B cell (primary cell): ENCODE results near the gene KIF1A. TPM values are rescaled to one million over a fixed set of nuclear protein-coding genes. Genes with fewer than 3 reads are reported as not detected.

Experiments
- ATAC-seq: fragments of 200-7000 bp; cut with Tn5 transposase; one replicate; pipeline ENCODE4 v1.10.0; 2021; ENCODE audit warnings: low read depth, mild to moderate bottlenecking, moderate number of reproducible peaks, moderate library complexity
- CTCF ChIA-PET: fragments of 350-600 bp; sonication (Branson Sonifier 250); formaldehyde crosslinking; loops from one replicate; lab custom pipeline; 2021; ENCODE audit warnings: antibody characterized with exemption, inconsistent platforms; lab: Charles Lee
- POLR2A ChIA-PET: fragments of 350-600 bp; sonication (Branson Sonifier 250); formaldehyde crosslinking; loops from one replicate; lab custom pipeline; 2021; ENCODE audit warnings: antibody characterized with exemption; lab: Charles Lee
- DNase-seq: peaks from one replicate; pipeline ENCODE4 v3.0.0; 2013
- H2AFZ ChIP-seq: 2 replicates; pipeline ENCODE4 v1.6.1; 2012; ENCODE audit warnings: mild to moderate bottlenecking, low read depth, low read length; ENCODE audit not compliant: insufficient read depth, poor library complexity, severe bottlenecking
- H3K27ac ChIP-seq, 2 donors: 1 replicate in 1 of 2; 2 replicates in 1 of 2; pipeline ENCODE4 v1.5.1; 2012 to 2013; ENCODE audit warnings: low read length in 2 of 2, mild to moderate bottlenecking in 2 of 2, moderate library complexity in 1 of 2
- H3K27me3 ChIP-seq, 4 experiments: fragments of 200-600 bp in 1 of 4; sonication (generic) in 1 of 4; replicated peaks in 1 of 4; 1 replicate in 2 of 4; 2 replicates in 2 of 4; pipeline versions ENCODE4 v1.6.1 to v1.7.0; 2013 to 2016; ENCODE audit warnings: low read length in 3 of 4, mild to moderate bottlenecking in 2 of 4, mixed read lengths in 1 of 4, moderate library complexity in 1 of 4; ENCODE audit not compliant: insufficient read depth in 4 of 4, control insufficient read depth in 3 of 4; ENCODE audit errors: control extremely low read depth in 1 of 4
- H3K36me3 ChIP-seq, 2 experiments: replicated peaks in 1 of 2; 1 replicate in 1 of 2; 2 replicates in 1 of 2; pipeline versions ENCODE4 v1.6.1 to v1.7.1; 2013; ENCODE audit warnings: low read length in 1 of 2; ENCODE audit not compliant: insufficient read depth in 2 of 2, control insufficient read depth in 1 of 2; ENCODE audit errors: control extremely low read depth in 1 of 2, extremely low read depth in 1 of 2
- H3K4me1 ChIP-seq, 2 donors: fragments of 200-600 bp in 1 of 2; sonication (generic) in 1 of 2; 1 replicate in 1 of 2; 2 replicates in 1 of 2; pipeline versions ENCODE4 v1.5.1 to v1.6.1; 2013 to 2017; ENCODE audit warnings: low read length in 2 of 2; ENCODE audit not compliant: control insufficient read depth in 2 of 2, insufficient read depth in 2 of 2
- H3K4me2 ChIP-seq: replicated peaks from 2 replicates; pipeline ENCODE3; 2012; ENCODE audit warnings: mild to moderate bottlenecking, low read depth, low read length; ENCODE audit not compliant: poor library complexity, severe bottlenecking
- H3K4me3 ChIP-seq, 5 experiments: fragments of 200-600 bp in 1 of 5; sonication (generic) in 1 of 5; 1 replicate in 3 of 5; 2 replicates in 2 of 5; pipeline versions ENCODE4 v1.5.1 to v1.7.0; 2011 to 2016; ENCODE audit warnings: low read length in 4 of 5, mild to moderate bottlenecking in 4 of 5, low read depth in 2 of 5, control low read depth in 1 of 5, moderate library complexity in 1 of 5; ENCODE audit not compliant: insufficient read depth in 1 of 5; ENCODE audit errors: control extremely low read depth in 1 of 5, extremely low read depth in 1 of 5
- H3K79me2 ChIP-seq: fragments of 200-600 bp; sonication (generic); one replicate; pipeline ENCODE4 v1.6.0; 2016; ENCODE audit warnings: low read length; ENCODE audit not compliant: control insufficient read depth, insufficient read depth
- H3K9ac ChIP-seq: fragments of 200-600 bp; sonication (generic); 2 replicates; pipeline ENCODE4 v1.6.1; 2017; ENCODE audit warnings: mild to moderate bottlenecking, low read length, moderate library complexity
- H3K9me3 ChIP-seq, 3 donors: one replicate each; pipeline versions ENCODE4 v1.6.1 to v1.7.1; 2013; ENCODE audit warnings: low read length in 2 of 3; ENCODE audit not compliant: control insufficient read depth in 2 of 3, insufficient read depth in 1 of 3; ENCODE audit errors: control extremely low read depth in 1 of 3
- H4K20me1 ChIP-seq: 2 replicates; pipeline ENCODE4 v1.6.0; 2012; ENCODE audit warnings: mild to moderate bottlenecking, low read length; ENCODE audit not compliant: insufficient read depth, control insufficient read depth, poor library complexity, severe bottlenecking
- H3K27ac Mint-ChIP-seq: one replicate; pipeline ENCODE4 v1.8.0; 2021; ENCODE audit warnings: mixed read lengths
- H3K27me3 Mint-ChIP-seq: one replicate; pipeline ENCODE4 v1.8.0; 2021; ENCODE audit warnings: mixed read lengths
- H3K4me1 Mint-ChIP-seq: one replicate; pipeline ENCODE4 v1.8.0; 2021; ENCODE audit warnings: mixed read lengths
- H3K4me3 Mint-ChIP-seq: one replicate; pipeline ENCODE4 v1.8.0; 2021; ENCODE audit warnings: mixed read lengths
- H3K9me3 Mint-ChIP-seq: one replicate; pipeline ENCODE4 v1.8.0; 2022; ENCODE audit warnings: mixed read lengths; ENCODE audit not compliant: insufficient read depth
- EZH2 ChIP-seq: IDR thresholded peaks from 2 replicates; pipeline ENCODE4 v1.6.1; 2012; ENCODE audit warnings: borderline replicate concordance, low read depth, mild to moderate bottlenecking, moderate library complexity, low read length; ENCODE audit not compliant: insufficient read depth, poor library complexity, severe bottlenecking
- WGBS: methylation state at CpG from one replicate; pipeline ENCODE4 v1.1.5; 2013; ENCODE audit warnings: missing lambda C conversion rate; ENCODE audit not compliant: insufficient coverage; 5-methylcytosine and 5-hydroxymethylcytosine counted together
- intact Hi-C: fragments of 100-400 bp; cut with micrococcal nuclease; formaldehyde crosslinking; loops from one replicate; pipeline ENCODE4 v1.10.0; 2022
- polyA plus RNA-seq: library from polyadenylated mRNA; depleted of rRNA; stranded (reverse); fragments of >200 nt; gene quantifications from 2 replicates; pipeline ENCODE4 v1.2.3, GENCODE V29; 2012
- total RNA-seq, 2 donors: library from RNA; stranded (reverse); fragments of 120-200 nt in 1 of 2; gene quantifications; 1 replicate in 1 of 2; 2 replicates in 1 of 2; pipeline versions ENCODE4 v1.2.3 to v1.2.4, GENCODE V29; 2013 to 2022
- TF ChIP-seq, protein P1 (sequence below): fragments of 200-600 bp; IDR thresholded peaks from one replicate; pipeline ENCODE4 v1.8.0; 2022; ENCODE audit warnings: antibody characterized with exemption, mild to moderate bottlenecking

The KIF1A gene
- total and polyA plus RNA-seq, 2 donors (not counting 1 experiment from before 2014, with no cell fraction given), result not detected

- peaks cover 34% of the 10 kb centered on the region for H3K27me3 Mint-ChIP-seq
- no peaks in the 10 kb centered on the region for H3K36me3 ChIP-seq
- H3K9me3 ChIP-seq, result peaks cover 0 to 22% (median 0%) of the 10 kb centered on the region in 3 donors
- no peaks in the 10 kb centered on the region for H4K20me1 ChIP-seq
- peaks cover 6% of the 10 kb centered on the region for H3K4me1 Mint-ChIP-seq
- H3K4me3 Mint-ChIP-seq, result peak overlapping the region; percentile 73
- no peaks in the 10 kb centered on the region for H3K79me2 ChIP-seq
- peak overlapping the region in 4 of 5 experiments; percentile 18 to 56 (median 40) for H3K4me3 ChIP-seq
- CTCF ChIA-PET, result interaction anchor here (1.3 kb wide), 1 partner anchor 19 kb away, joined by 4 read pairs; no protein-coding TSS in a partner anchor
- peak overlapping the region; percentile 86 for H3K4me2 ChIP-seq
- H3K9me3 Mint-ChIP-seq, result no peaks in the 10 kb centered on the region
- peak overlapping the region; percentile 51 for H3K9ac ChIP-seq
- POLR2A ChIA-PET, result no interaction called here
- peaks cover 6 to 12% of the 10 kb centered on the region in 2 donors for H3K4me1 ChIP-seq
- 16% methylated on average over 25 of the region's 27 CpGs for WGBS
- intact Hi-C loops, result loop anchor here (2.0 to 5.0 kb wide), 3 partner anchors 397 to 871 kb away; partner anchors contain the start of genes FARP2, GPC1 and ING5
- no peak overlapping the region for H3K27ac Mint-ChIP-seq
- no peak overlapping the region for H3K27ac ChIP-seq
- TF ChIP-seq EZH2, result no peak
- TF ChIP-seq, protein P1, sequence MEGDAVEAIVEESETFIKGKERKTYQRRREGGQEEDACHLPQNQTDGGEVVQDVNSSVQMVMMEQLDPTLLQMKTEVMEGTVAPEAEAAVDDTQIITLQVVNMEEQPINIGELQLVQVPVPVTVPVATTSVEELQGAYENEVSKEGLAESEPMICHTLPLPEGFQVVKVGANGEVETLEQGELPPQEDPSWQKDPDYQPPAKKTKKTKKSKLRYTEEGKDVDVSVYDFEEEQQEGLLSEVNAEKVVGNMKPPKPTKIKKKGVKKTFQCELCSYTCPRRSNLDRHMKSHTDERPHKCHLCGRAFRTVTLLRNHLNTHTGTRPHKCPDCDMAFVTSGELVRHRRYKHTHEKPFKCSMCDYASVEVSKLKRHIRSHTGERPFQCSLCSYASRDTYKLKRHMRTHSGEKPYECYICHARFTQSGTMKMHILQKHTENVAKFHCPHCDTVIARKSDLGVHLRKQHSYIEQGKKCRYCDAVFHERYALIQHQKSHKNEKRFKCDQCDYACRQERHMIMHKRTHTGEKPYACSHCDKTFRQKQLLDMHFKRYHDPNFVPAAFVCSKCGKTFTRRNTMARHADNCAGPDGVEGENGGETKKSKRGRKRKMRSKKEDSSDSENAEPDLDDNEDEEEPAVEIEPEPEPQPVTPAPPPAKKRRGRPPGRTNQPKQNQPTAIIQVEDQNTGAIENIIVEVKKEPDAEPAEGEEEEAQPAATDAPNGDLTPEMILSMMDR, result no peak
- peaks cover 0 to 40% (median 25%) of the 10 kb centered on the region in 4 experiments for H3K27me3 ChIP-seq
- DNase-seq (no peak), ATAC-seq (no peak)
- H2AFZ ChIP-seq, result peak overlapping the region; percentile 74
These were observed 11.7 kb upstream of the KIF1A start for GRCh38 chr2:240831594-240832204.

DNA sequence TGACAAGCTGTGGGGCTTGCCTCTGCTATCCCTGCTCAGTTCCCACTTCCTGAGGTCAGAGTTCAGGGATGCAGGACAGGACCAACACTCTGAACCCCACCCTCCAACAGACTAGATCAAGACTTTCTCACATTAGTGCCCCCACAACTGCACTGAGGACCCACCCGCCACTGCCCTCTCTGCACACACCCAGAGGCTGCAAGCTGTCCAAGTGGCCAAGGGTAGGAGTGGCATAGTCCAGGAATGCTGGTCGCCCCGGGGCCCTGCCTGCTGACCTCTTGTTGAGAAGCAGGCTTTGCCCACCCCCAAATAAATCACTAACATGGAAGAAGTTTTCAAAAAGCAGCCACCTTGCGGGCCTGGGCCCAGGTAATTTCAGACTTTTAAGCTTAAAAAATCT lies 5.5 kb upstream of the KIF1A start:
- H4K20me1 ChIP-seq, result no peaks in the 10 kb centered on the region
- ChIA-PET CTCF (no interaction called here), POLR2A (no interaction called here)
- no peak overlapping the region for H3K4me3 ChIP-seq
- Mint-ChIP-seq H3K27me3 (peaks cover 76% of the 10 kb centered on the region), H3K4me1 (peaks cover 9% of the 10 kb centered on the region), H3K9me3 (no peaks in the 10 kb centered on the region), H3K4me3 (no peak overlapping the region), H3K27ac (no peak overlapping the region)
- 100% methylated on average over 1 of the region's 4 CpGs for WGBS
- no peak overlapping the region for H3K9ac ChIP-seq
- peaks cover 0 to 82% (median 64%) of the 10 kb centered on the region in 4 experiments for H3K27me3 ChIP-seq
- intact Hi-C loops, result no loop called here
- DNase-seq, result no peak
- no peak overlapping the region for H3K27ac ChIP-seq
- H3K4me2 ChIP-seq, result no peak overlapping the region
- no peaks in the 10 kb centered on the region for H3K36me3 ChIP-seq
- TF ChIP-seq, protein P1, result no peak
- TF ChIP-seq EZH2, result no peak
- no peaks in the 10 kb centered on the region for H3K79me2 ChIP-seq
- no peak for ATAC-seq
- no peak overlapping the region for H2AFZ ChIP-seq
- peaks cover 0 to 20% (median 4%) of the 10 kb centered on the region in 3 donors for H3K9me3 ChIP-seq
- H3K4me1 ChIP-seq, result peaks cover 8 to 11% of the 10 kb centered on the region in 2 donors
